Breast epithelium (tissue), 3 donors: ENCODE results near the gene PSMD2.

Source experiments
- CTCF ChIP-seq, 3 donors: fragments of 450-650 bp; IDR thresholded peaks; one replicate each; pipeline ENCODE4 v1.5.1; 2016 to 2017; ENCODE audit warnings: antibody characterized with exemption in 3 of 3, mild to moderate bottlenecking in 3 of 3, moderate library complexity in 3 of 3
- POLR2AphosphoS5 ChIP-seq, 3 donors: sonication (generic); formaldehyde crosslinking; IDR thresholded peaks; one replicate each; pipeline ENCODE4 v1.6.1; 2017; ENCODE audit warnings: antibody characterized with exemption in 3 of 3

- TF ChIP-seq CTCF (IDR thresholded peaks at IDR 0.05): no peak
- TF ChIP-seq POLR2AphosphoS5 (IDR thresholded peaks at IDR 0.05): no peak
Observed at GRCh38 chr3:184349563-184350470, 50.8 kb downstream of the PSMD2 start.
